K562 (cell line): ENCODE data around the gene CD22. TPM values are rescaled to one million over a fixed set of nuclear protein-coding genes. Genes with fewer than 3 reads are reported as not detected.

Source experiments
- ATAC-seq: fragments of 200-7000 bp; cut with Tn5 transposase; 3 replicates; pipeline ENCODE4 v1.9.1; 2020; ENCODE audit warnings: moderate library complexity
- BruUV-seq: library from RNA; stranded (reverse); fragments of 400-500 nt; replicated peaks from 2 replicates; lab custom pipeline; 2021; lab: Mats Ljungman, UMichigan
- CTCF ChIA-PET: fragments of 300-600 bp; formaldehyde crosslinking; extraction: SDS; loops from one replicate; lab custom pipeline; 2021; ENCODE audit warnings: low intra/inter-chr PET ratio; lab: Yijun Ruan, JAX
- POLR2A ChIA-PET: fragments of 300-600, 350-650 bp; sonication (Branson Sonifier 250); formaldehyde crosslinking; extraction: SDS; loops from one replicate; lab custom pipeline; 2021; ENCODE audit warnings: antibody characterized with exemption, inconsistent platforms; lab: Yijun Ruan, JAX
- DNase-seq, 4 experiments: peaks; one replicate each; pipeline versions ENCODE4 v3.0.0 to v3.0.0-alpha.2; 2011 to 2018; ENCODE audit warnings: low spot score in 3 of 4, mixed read lengths in 3 of 4; ENCODE audit errors: extremely low read depth in 1 of 4
- FAIRE-seq: peaks from 2 replicates; lab custom pipeline; 2011; peaks lifted over from hg19 to GRCh38; lab: Jason Lieb, UNC
- H2AFZ ChIP-seq: 2 replicates; pipeline ENCODE4 v1.6.0; 2011; ENCODE audit warnings: low read depth, low read length, control low read depth, inconsistent platforms
- H3K27ac ChIP-seq: fragments of 200-600 bp; 3 replicates; pipeline ENCODE4 v1.8.0; 2011; ENCODE audit warnings: low read depth, mild to moderate bottlenecking, control low read depth, inconsistent platforms, low read length, moderate library complexity, mixed read lengths; ENCODE audit errors: extremely low read depth
- H3K27me3 ChIP-seq, 2 experiments: fragments of 300-600 bp in 1 of 2; 2 replicates in 1 of 2; 3 replicates in 1 of 2; pipeline versions ENCODE4 v1.6.0 to v1.8.0; 2011; ENCODE audit warnings: inconsistent platforms in 2 of 2, low read length in 2 of 2, mild to moderate bottlenecking in 1 of 2, mixed read lengths in 1 of 2, moderate library complexity in 1 of 2; ENCODE audit not compliant: control insufficient read depth in 2 of 2, insufficient read depth in 2 of 2
- H3K36me3 ChIP-seq: fragments of 300-600 bp; 3 replicates; pipeline ENCODE4 v1.8.0; 2011; ENCODE audit warnings: mild to moderate bottlenecking, low read length, inconsistent platforms; ENCODE audit not compliant: control insufficient read depth, insufficient read depth
- H3K4me1 ChIP-seq, 2 experiments: fragments of 200-600 bp in 1 of 2; replicated peaks in 1 of 2; 2 replicates in 1 of 2; 3 replicates in 1 of 2; pipeline versions ENCODE4 v1.5.1 to v1.8.0; 2011; ENCODE audit warnings: inconsistent platforms in 2 of 2, low read length in 2 of 2, mild to moderate bottlenecking in 1 of 2, mixed read lengths in 1 of 2, moderate library complexity in 1 of 2; ENCODE audit not compliant: control insufficient read depth in 2 of 2, insufficient read depth in 2 of 2
- H3K4me2 ChIP-seq: 2 replicates; pipeline ENCODE4 v1.6.1; 2011; ENCODE audit warnings: low read length, control low read depth, inconsistent platforms, mixed read lengths; ENCODE audit not compliant: insufficient read depth
- H3K4me3 ChIP-seq: fragments of 200-600 bp; sonication (generic), shearing (Covaris generic); 2 replicates; pipeline ENCODE4 v1.5.1; 2016; ENCODE audit warnings: control low read depth, inconsistent platforms
- H3K79me2 ChIP-seq: fragments of 200-600 bp; 3 replicates; pipeline ENCODE4 v1.8.0; 2011; ENCODE audit warnings: low read length, inconsistent platforms; ENCODE audit not compliant: control insufficient read depth, insufficient read depth
- H3K9ac ChIP-seq, 2 experiments: 2 replicates each; pipeline versions ENCODE4 v1.6.0 to v1.6.1; 2011; ENCODE audit warnings: low read depth in 2 of 2, low read length in 2 of 2, control low read depth in 1 of 2, inconsistent platforms in 1 of 2, mild to moderate bottlenecking in 1 of 2, mixed read lengths in 1 of 2; ENCODE audit not compliant: insufficient read depth in 1 of 2
- H3K9me1 ChIP-seq: one replicate; pipeline ENCODE4 v1.6.0; 2011; ENCODE audit warnings: inconsistent platforms, mild to moderate bottlenecking, low read length, moderate library complexity; ENCODE audit not compliant: control insufficient read depth, insufficient read depth
- H3K9me3 ChIP-seq: replicated peaks from 2 replicates; pipeline ENCODE4 v1.5.1; 2011; ENCODE audit warnings: low read depth, low read length, inconsistent platforms; ENCODE audit not compliant: control insufficient read depth, insufficient read depth
- H4K20me1 ChIP-seq: replicated peaks from 2 replicates; pipeline ENCODE4 v1.6.1; 2011; ENCODE audit warnings: low read length, inconsistent platforms, mixed read lengths; ENCODE audit not compliant: control insufficient read depth, insufficient read depth
- DMBX1 ChIP-seq: fragments of 250-450 bp; sonication (Bioruptor Pico); IDR thresholded peaks from 2 replicates; pipeline ENCODE4 v1.8.0; 2022; ENCODE audit warnings: inconsistent platforms, mild to moderate bottlenecking, moderate library complexity, borderline replicate concordance
- EGR1 ChIP-seq: fragments of 450-650 bp; conservative IDR thresholded peaks from 2 replicates; pipeline ENCODE4 v1.6.1; 2017; ENCODE audit warnings: mild to moderate bottlenecking
- ELF2 ChIP-seq: fragments of 250-450 bp; sonication (Bioruptor Pico); IDR thresholded peaks from 2 replicates; pipeline ENCODE4 v1.5.0; 2021; ENCODE audit warnings: mild to moderate bottlenecking
- ETV1 ChIP-seq: fragments of 450-650 bp; conservative IDR thresholded peaks from 2 replicates; pipeline ENCODE4 v1.6.1; 2016; ENCODE audit warnings: missing genetic modification characterization, control low read depth, low read depth, missing compliant biosample characterization
- FOSL1 ChIP-seq: fragments of 200-800 bp; sonication (Bioruptor generic); conservative IDR thresholded peaks from 2 replicates; pipeline ENCODE4 v1.6.1; 2016; ENCODE audit warnings: missing genetic modification characterization, missing compliant biosample characterization
- FOXA3 ChIP-seq, 2 experiments: fragments of 450-650 bp in 1 of 2; sonication (generic) in 1 of 2; formaldehyde crosslinking; IDR thresholded peaks in 1 of 2; conservative IDR thresholded peaks in 1 of 2; 2 replicates each; pipeline versions ENCODE4 v1.4.0 to v1.8.0; 2020 to 2022; ENCODE audit warnings: mild to moderate bottlenecking in 2 of 2, missing genetic modification reagents in 1 of 2
- MEF2D ChIP-seq: conservative IDR thresholded peaks from 2 replicates; pipeline ENCODE4 v1.6.1; 2016; ENCODE audit warnings: low read depth, missing genetic modification characterization, missing compliant biosample characterization
- SAFB ChIP-seq: fragments of 200-400 bp; formaldehyde crosslinking; IDR thresholded peaks from 2 replicates; pipeline ENCODE4 v1.6.1; 2017; ENCODE audit warnings: low read depth, low read length, borderline replicate concordance
- SMAD4 ChIP-seq: fragments of 250-450 bp; sonication (Bioruptor Pico); conservative IDR thresholded peaks from 2 replicates; pipeline ENCODE4 v1.8.0; 2021; ENCODE audit warnings: inconsistent platforms, mild to moderate bottlenecking, moderate library complexity
- VEZF1 ChIP-seq: fragments of 200-800 bp; sonication (Bioruptor generic); IDR thresholded peaks from 2 replicates; pipeline ENCODE4 v1.6.1; 2017; ENCODE audit warnings: missing genetic modification characterization, missing compliant biosample characterization
- ZBTB1 ChIP-seq: sonication (generic); formaldehyde crosslinking; IDR thresholded peaks from 2 replicates; pipeline ENCODE4 v1.8.1; 2023; ENCODE audit warnings: missing genetic modification reagents, low read depth, mild to moderate bottlenecking, borderline replicate concordance
- ZFPM2 ChIP-seq: fragments of 250-450 bp; sonication (Bioruptor Pico); IDR thresholded peaks from 2 replicates; pipeline ENCODE4 v1.5.1; 2022; ENCODE audit warnings: mild to moderate bottlenecking
- ZNF431 ChIP-seq: sonication (generic); formaldehyde crosslinking; IDR thresholded peaks from 2 replicates; pipeline ENCODE4 v1.8.0; 2022; ENCODE audit warnings: mild to moderate bottlenecking, missing genetic modification reagents
- ZNF668 ChIP-seq: fragments of 250-450 bp; sonication (Bioruptor Pico); IDR thresholded peaks from 2 replicates; pipeline ENCODE4 v1.8.0; 2022; ENCODE audit warnings: mild to moderate bottlenecking, inconsistent platforms
- ZNF740 ChIP-seq, 3 experiments: fragments of 200-800 bp in 1 of 3; sonication (Bioruptor generic) in 1 of 3; sonication (generic) in 1 of 3; formaldehyde crosslinking in 1 of 3; IDR thresholded peaks; 2 replicates each; pipeline versions ENCODE4 v1.6.1 to v1.8.0; 2016 to 2022; ENCODE audit warnings: mild to moderate bottlenecking in 2 of 3, missing compliant biosample characterization in 2 of 3, missing genetic modification characterization in 2 of 3, missing genetic modification reagents in 1 of 3
- WGBS: fragments of 100-300 bp; shearing (Covaris generic); methylation state at CpG from one replicate; pipeline ENCODE4 v1.1.6; 2016; ENCODE audit warnings: low coverage, mixed read lengths; ENCODE audit not compliant: insufficient coverage; ENCODE audit errors: missing lambda C conversion rate; 5-methylcytosine and 5-hydroxymethylcytosine counted together
- in situ Hi-C: fragments of 300-500 bp; cut with MboI; formaldehyde crosslinking; loops from 4 replicates; pipeline ENCODE4 v1.15.0; 2018; ENCODE audit warnings: inconsistent platforms, mixed read lengths
- intact Hi-C: fragments of 100-400 bp; cut with micrococcal nuclease; formaldehyde crosslinking; loops from 2 replicates; pipeline ENCODE4 v1.14.2; 2022
- polyA plus RNA-seq, 8 experiments: library from polyadenylated mRNA; depleted of rRNA in 4 of 8; stranded (reverse) in 5 of 8; unstranded in 3 of 8; fragments of >200 nt; fragmentation: Nextera tagmentation in 2 of 8; fragmentation: Illumina TruSeq in 1 of 8; extraction: Ambion mirVana in 2 of 8; extraction: Trizol in 1 of 8; gene quantifications; 2 replicates each; pipeline versions ENCODE4 v1.2.1 to v1.2.3, GENCODE V29; 2011 to 2014; ENCODE audit warnings: inconsistent platforms in 1 of 8, missing spikeins in 1 of 8
- total RNA-seq, 7 experiments: library from RNA; depleted of rRNA in 6 of 7; stranded (reverse); fragments of >200 nt in 6 of 7; fragmentation: Illumina TruSeq in 2 of 7; extraction: Trizol in 2 of 7; gene quantifications; 2 replicates each; pipeline versions ENCODE4 v1.2.1 to v1.2.3, GENCODE V29; 2011 to 2021; ENCODE audit warnings: low replicate concordance in 1 of 7
- TF ChIP-seq, protein P1 (sequence below), 2 experiments: IDR thresholded peaks; 2 replicates each; pipeline ENCODE4 v1.6.1; 2011; ENCODE audit warnings: borderline replicate concordance in 1 of 2, control low read depth in 1 of 2, low read depth in 1 of 2, low read length in 1 of 2, mild to moderate bottlenecking in 1 of 2, mixed read lengths in 1 of 2, moderate library complexity in 1 of 2; ENCODE audit not compliant: insufficient read depth in 1 of 2, insufficient read length in 1 of 2, poor library complexity in 1 of 2, severe bottlenecking in 1 of 2; ENCODE audit errors: extremely low read depth in 1 of 2

Gene CD22
- total and polyA plus RNA-seq, 9 of the 15 experiments (the other 6 are each of a cell fraction or from before 2014, with no cell fraction given): 0.29 to 5.0 (median 3.5) TPM

DNA sequence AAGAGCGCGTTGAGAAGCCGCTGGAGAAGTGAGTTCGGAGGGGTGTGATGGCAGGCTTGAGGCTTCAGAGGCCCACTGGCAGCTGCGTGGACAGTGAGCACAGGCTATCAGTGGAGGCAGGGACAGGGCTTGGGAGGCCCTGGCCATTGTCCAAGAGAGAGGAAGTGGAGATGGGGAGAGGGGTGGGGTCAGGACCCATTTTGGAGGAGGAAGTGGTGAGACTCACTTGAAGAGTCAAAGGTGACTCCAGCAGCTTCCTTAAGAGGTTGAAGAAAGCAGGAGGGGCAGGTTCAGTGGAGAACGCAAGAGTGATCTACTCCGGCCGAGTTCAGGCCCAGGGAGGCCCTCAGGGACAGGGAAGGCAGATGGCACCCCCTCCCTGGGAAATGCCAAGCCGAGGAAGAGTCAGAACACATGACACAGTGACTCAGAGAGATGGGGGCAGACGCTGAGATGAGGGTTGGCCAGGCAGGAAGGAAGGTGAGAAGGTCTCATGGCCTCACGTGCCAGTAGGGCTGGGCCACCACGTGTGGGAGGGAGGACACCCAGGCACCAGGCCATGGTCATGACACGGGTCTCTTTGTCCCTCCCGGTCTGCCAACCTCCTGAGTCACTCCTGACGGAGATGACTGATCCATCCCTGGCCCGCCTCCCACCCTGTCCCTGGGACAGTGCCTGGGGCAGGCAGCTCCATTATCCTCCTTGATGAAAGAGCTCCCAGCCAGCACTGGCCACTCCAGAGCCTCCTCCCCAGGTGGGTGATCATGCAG, 10.1 kb upstream of the CD22 start:
- BruUV-seq: no TSS peak
- Histone ChIP-seq H3K4me1 (peaks cover 37 to 38% of the 10 kb centered on the region in 2 experiments), H4K20me1 (no peaks in the 10 kb centered on the region), H3K9me3 (peaks cover 3% of the 10 kb centered on the region; the same call in 1 of the 2 replicates), H3K4me2 (peak overlapping the region; percentile 21), H3K27ac (peak overlapping the region; percentile 69; the same call in 2 of the 3 replicates), H3K27me3 (no peaks in the 10 kb centered on the region), H3K4me3 (no peak overlapping the region), H3K9ac (peak overlapping the region; percentile 43 to 65), H2AFZ (peak overlapping the region; percentile 89), H3K36me3 (no peaks in the 10 kb centered on the region; the same call in 2 of the 3 replicates), H3K79me2 (no peaks in the 10 kb centered on the region), H3K9me1 (no peaks in the 10 kb centered on the region)
- 43% methylated on average over 16 of the region's 16 CpGs for WGBS
- POLR2A ChIA-PET: interaction anchor here (1.0 to 2.8 kb wide), 3 partner anchors 11 to 48 kb away, joined by 3 to 11 read pairs (median 4); no protein-coding TSS in a partner anchor
- in situ Hi-C loops (no loop called here), intact Hi-C loops (no loop called here)
- CTCF ChIA-PET: no interaction called here
- peak; percentile 46 to 75 (median 48) for DNase-seq
- ATAC-seq: peak; percentile 62
- FAIRE-seq: peak; percentile 71
- TF ChIP-seq DMBX1 (CRISPR knock-in tag) (peak; percentile 74; the same call in 1 of the 2 replicates), FOXA3 (CRISPR knock-in tag; conservative IDR thresholded peaks at IDR 0.05 in 1 of 2, IDR thresholded peaks at IDR 0.05 in 1 of 2) (no peak), ZBTB1 (CRISPR knock-in tag) (no peak), EGR1 (peak; percentile 41), SMAD4 (CRISPR knock-in tag) (peak; percentile 52; the same call in 1 of the 2 replicates), ETV1 (tag) (peak; percentile 48; the same call in 1 of the 2 replicates), SAFB (no peak), ZFPM2 (CRISPR knock-in tag) (no peak), ZNF668 (CRISPR knock-in tag) (no peak), FOSL1 (tag) (peak; percentile 78), MEF2D (0 out of 2 replicates have a peak, but pooled peaks have one; percentile 49), ELF2 (0 out of 2 replicates have a peak, but pooled peaks have one; percentile 42), ZNF431 (peak; percentile 54; the same call in 1 of the 2 replicates), ZNF740 (CRISPR knock-in tag; IDR thresholded peaks at IDR 0.05) (no peak), ZNF740 (tag; IDR thresholded peaks at IDR 0.05) (0 out of 4 replicates have a peak, but pooled peaks of 1 of the 2 experiments have one; percentile 34), VEZF1 (CRISPR knock-in tag) (peak; percentile 50)
- TF ChIP-seq, protein P1, sequence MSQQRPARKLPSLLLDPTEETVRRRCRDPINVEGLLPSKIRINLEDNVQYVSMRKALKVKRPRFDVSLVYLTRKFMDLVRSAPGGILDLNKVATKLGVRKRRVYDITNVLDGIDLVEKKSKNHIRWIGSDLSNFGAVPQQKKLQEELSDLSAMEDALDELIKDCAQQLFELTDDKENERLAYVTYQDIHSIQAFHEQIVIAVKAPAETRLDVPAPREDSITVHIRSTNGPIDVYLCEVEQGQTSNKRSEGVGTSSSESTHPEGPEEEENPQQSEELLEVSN (IDR thresholded peaks at IDR 0.05; ENCODE audit: borderline replicate concordance in 1 of 2, extremely low read depth in 1 of 2, insufficient read depth in 1 of 2, insufficient read length in 1 of 2, low read depth in 1 of 2, low read length in 1 of 2, poor library complexity in 1 of 2, severe bottlenecking in 1 of 2): peak; percentile 70 to 74
